ENCODE data around the gene PTPRM. TPM values are rescaled to one million over a fixed set of nuclear protein-coding genes. Genes with fewer than 3 reads are reported as not detected.

PTPRM gene
- total RNA-seq, 1 donor = 84.7 TPM

DNA sequence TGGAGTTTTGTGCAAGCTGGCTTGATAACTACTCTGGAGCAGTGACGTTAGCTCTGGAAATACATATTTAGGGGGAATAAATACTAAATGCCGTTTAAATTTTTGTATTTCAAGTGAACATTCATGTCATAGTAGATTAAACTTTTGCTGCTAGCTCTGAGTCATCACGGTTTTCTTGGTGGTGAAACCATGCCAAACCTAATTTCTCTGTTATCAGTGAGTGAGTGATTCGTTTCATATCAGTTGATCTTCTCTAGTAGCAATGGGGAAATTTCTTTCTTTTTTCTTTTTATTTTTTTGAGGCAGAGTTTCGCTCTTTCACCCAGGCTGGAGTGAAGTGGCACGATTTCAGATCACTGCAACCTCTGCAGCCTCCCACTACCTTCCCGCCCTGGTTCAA, 211.1 kb downstream of the PTPRM start:
- no peak for DNase-seq (ENCODE audit: insufficient read length, low spot score, missing footprints)
- Histone ChIP-seq H3K27me3 (ENCODE audit: insufficient read depth, low read length) (no peaks in the 10 kb centered on the region), H3K4me3 (ENCODE audit: insufficient read depth, low read length) (no peak overlapping the region), H3K36me3 (ENCODE audit: insufficient read depth, low read length) (no peaks in the 10 kb centered on the region), H4K20me1 (ENCODE audit: insufficient read depth, low read length) (peaks cover 2% of the 10 kb centered on the region), H3K4me2 (ENCODE audit: insufficient read depth, low read length) (no peak overlapping the region), H3K9me3 (ENCODE audit: low read depth, low read length) (no peaks in the 10 kb centered on the region), H3K4me1 (ENCODE audit: insufficient read depth, low read length) (peaks cover 7% of the 10 kb centered on the region), H3K79me2 (ENCODE audit: insufficient read depth, low read length) (no peaks in the 10 kb centered on the region), H2AFZ (ENCODE audit: low read length) (no peak overlapping the region), H3K27ac (ENCODE audit: low read depth, low read length) (no peak overlapping the region)
- no peak for TF ChIP-seq CTCF (IDR thresholded peaks at IDR 0.05; ENCODE audit: extremely low read depth, low read depth, low read length)

- no peaks in the 10 kb centered on the region for H3K79me2 ChIP-seq (ENCODE audit: insufficient read depth, low read length)
- H3K9me3 ChIP-seq (ENCODE audit: low read depth, low read length) = no peaks in the 10 kb centered on the region
- TF ChIP-seq CTCF (IDR thresholded peaks at IDR 0.05; ENCODE audit: extremely low read depth, low read depth, low read length) = no peak
- H3K4me1 ChIP-seq (ENCODE audit: insufficient read depth, low read length) = peaks cover 7% of the 10 kb centered on the region
- H3K27ac ChIP-seq (ENCODE audit: low read depth, low read length) = no peak overlapping the region
- peaks cover 2% of the 10 kb centered on the region for H4K20me1 ChIP-seq (ENCODE audit: insufficient read depth, low read length)
- DNase-seq (ENCODE audit: insufficient read length, low spot score, missing footprints) = no peak
- H3K4me2 ChIP-seq (ENCODE audit: insufficient read depth, low read length) = no peak overlapping the region
- no peak overlapping the region for H2AFZ ChIP-seq (ENCODE audit: low read length)
- H3K4me3 ChIP-seq (ENCODE audit: insufficient read depth, low read length) = no peak overlapping the region
- no peaks in the 10 kb centered on the region for H3K36me3 ChIP-seq (ENCODE audit: insufficient read depth, low read length)
- no peaks in the 10 kb centered on the region for H3K27me3 ChIP-seq (ENCODE audit: insufficient read depth, low read length)
Measured at GRCh38 chr18:7779211-7779610, 212.1 kb downstream of the PTPRM start.

GRCh38 chr18:7784171-7784570, 217.1 kb downstream of the PTPRM start:
- no peaks in the 10 kb centered on the region for H3K36me3 ChIP-seq (ENCODE audit: insufficient read depth, low read length)
- no peak for TF ChIP-seq CTCF (IDR thresholded peaks at IDR 0.05; ENCODE audit: extremely low read depth, low read depth, low read length)
- H4K20me1 ChIP-seq (ENCODE audit: insufficient read depth, low read length) = peaks cover 7% of the 10 kb centered on the region
- no peak overlapping the region for H3K4me3 ChIP-seq (ENCODE audit: insufficient read depth, low read length)
- H3K27ac ChIP-seq (ENCODE audit: low read depth, low read length) = no peak overlapping the region
- no peak overlapping the region for H3K4me2 ChIP-seq (ENCODE audit: insufficient read depth, low read length)
- H3K27me3 ChIP-seq (ENCODE audit: insufficient read depth, low read length) = no peaks in the 10 kb centered on the region
- peaks cover 4% of the 10 kb centered on the region for H3K4me1 ChIP-seq (ENCODE audit: insufficient read depth, low read length)
- H3K9me3 ChIP-seq (ENCODE audit: low read depth, low read length) = no peaks in the 10 kb centered on the region
- no peak for DNase-seq (ENCODE audit: insufficient read length, low spot score, missing footprints)
- H2AFZ ChIP-seq (ENCODE audit: low read length) = no peak overlapping the region
- peaks cover 2% of the 10 kb centered on the region for H3K79me2 ChIP-seq (ENCODE audit: insufficient read depth, low read length)

- no peaks in the 10 kb centered on the region for H3K36me3 ChIP-seq (ENCODE audit: insufficient read depth, low read length)
- peaks cover 19% of the 10 kb centered on the region for H4K20me1 ChIP-seq (ENCODE audit: insufficient read depth, low read length)
- H3K4me1 ChIP-seq (ENCODE audit: insufficient read depth, low read length) = no peaks in the 10 kb centered on the region
- H3K79me2 ChIP-seq (ENCODE audit: insufficient read depth, low read length) = peaks cover 4% of the 10 kb centered on the region
- H3K27me3 ChIP-seq (ENCODE audit: insufficient read depth, low read length) = no peaks in the 10 kb centered on the region
- H3K9me3 ChIP-seq (ENCODE audit: low read depth, low read length) = no peaks in the 10 kb centered on the region
- no peak overlapping the region for H3K4me3 ChIP-seq (ENCODE audit: insufficient read depth, low read length)
- no peak for DNase-seq (ENCODE audit: insufficient read length, low spot score, missing footprints)
- H3K4me2 ChIP-seq (ENCODE audit: insufficient read depth, low read length) = no peak overlapping the region
- no peak for TF ChIP-seq CTCF (IDR thresholded peaks at IDR 0.05; ENCODE audit: extremely low read depth, low read depth, low read length)
- H2AFZ ChIP-seq (ENCODE audit: low read length) = no peak overlapping the region
- H3K27ac ChIP-seq (ENCODE audit: low read depth, low read length) = no peak overlapping the region
Measured at GRCh38 chr18:7786569-7786968, 219.5 kb downstream of the PTPRM start.

Measured in osteoblast (primary cell).